Gastrocnemius medialis (tissue), 4 donors: ENCODE results near the gene NTN1.

Experiments
- POLR2A ChIP-seq, 2 donors: fragments of 450-650 bp; IDR thresholded peaks; one replicate each; pipeline ENCODE4 v1.6.1; 2017; ENCODE audit warnings: antibody characterized with exemption in 2 of 2, mild to moderate bottlenecking in 2 of 2, moderate library complexity in 2 of 2
- TF ChIP-seq, protein P1 (sequence below), 5 experiments: fragments of 450-650 bp in 3 of 5; fragments of 200-600 bp in 2 of 5; sonication (generic) in 2 of 5; IDR thresholded peaks in 4 of 5; conservative IDR thresholded peaks in 1 of 5; 1 replicate in 4 of 5; 2 replicates in 1 of 5; pipeline ENCODE4 v1.5.1; 2016 to 2019; ENCODE audit warnings: antibody characterized with exemption in 5 of 5, mild to moderate bottlenecking in 3 of 5, moderate library complexity in 3 of 5

DNA sequence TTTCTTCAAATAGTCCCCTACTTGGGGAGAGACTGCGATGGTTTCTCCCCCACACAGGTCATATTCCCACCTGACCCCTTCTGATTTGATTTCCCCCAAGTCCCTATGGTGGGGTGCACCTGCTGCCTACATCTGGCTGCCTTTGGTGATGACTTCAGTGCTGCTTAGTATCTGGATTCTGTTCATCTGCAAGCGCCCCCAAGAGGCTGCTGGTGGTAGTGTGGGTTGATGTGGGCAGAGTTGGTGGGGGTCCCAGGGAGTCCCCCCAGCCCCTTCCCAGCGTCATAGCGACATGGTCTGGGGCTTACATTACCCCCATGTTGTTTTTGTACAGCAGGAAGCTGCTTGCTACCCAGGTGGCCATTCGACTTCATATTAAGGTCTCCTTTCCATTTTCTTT, 99.2 kb downstream of the NTN1 start:
- TF ChIP-seq, protein P1, sequence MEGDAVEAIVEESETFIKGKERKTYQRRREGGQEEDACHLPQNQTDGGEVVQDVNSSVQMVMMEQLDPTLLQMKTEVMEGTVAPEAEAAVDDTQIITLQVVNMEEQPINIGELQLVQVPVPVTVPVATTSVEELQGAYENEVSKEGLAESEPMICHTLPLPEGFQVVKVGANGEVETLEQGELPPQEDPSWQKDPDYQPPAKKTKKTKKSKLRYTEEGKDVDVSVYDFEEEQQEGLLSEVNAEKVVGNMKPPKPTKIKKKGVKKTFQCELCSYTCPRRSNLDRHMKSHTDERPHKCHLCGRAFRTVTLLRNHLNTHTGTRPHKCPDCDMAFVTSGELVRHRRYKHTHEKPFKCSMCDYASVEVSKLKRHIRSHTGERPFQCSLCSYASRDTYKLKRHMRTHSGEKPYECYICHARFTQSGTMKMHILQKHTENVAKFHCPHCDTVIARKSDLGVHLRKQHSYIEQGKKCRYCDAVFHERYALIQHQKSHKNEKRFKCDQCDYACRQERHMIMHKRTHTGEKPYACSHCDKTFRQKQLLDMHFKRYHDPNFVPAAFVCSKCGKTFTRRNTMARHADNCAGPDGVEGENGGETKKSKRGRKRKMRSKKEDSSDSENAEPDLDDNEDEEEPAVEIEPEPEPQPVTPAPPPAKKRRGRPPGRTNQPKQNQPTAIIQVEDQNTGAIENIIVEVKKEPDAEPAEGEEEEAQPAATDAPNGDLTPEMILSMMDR (IDR thresholded peaks at IDR 0.05 in 4 of 5, conservative IDR thresholded peaks at IDR 0.05 in 1 of 5) = no peak
- TF ChIP-seq POLR2A (IDR thresholded peaks at IDR 0.05) = no peak
